GM18868 (cell line): ENCODE data around the gene HSPG2.
"Not testable (repeated sequence)": the region's sequence is repeated elsewhere in the genome, so short reads cannot be mapped to it uniquely, and the experiment has no call there.

Experiments
- ATAC-seq: cut with Tn5 transposase; IDR thresholded peaks from one replicate; pipeline ENCODE4 v1.9.1; 2021; ENCODE audit warnings: mild to moderate bottlenecking, moderate library complexity; ENCODE audit not compliant: unreplicated experiment

Gene HSPG2

GRCh38 chr1:21914880-21915640, 22.1 kb downstream of the HSPG2 start:
- ATAC-seq, result no peak

DNA sequence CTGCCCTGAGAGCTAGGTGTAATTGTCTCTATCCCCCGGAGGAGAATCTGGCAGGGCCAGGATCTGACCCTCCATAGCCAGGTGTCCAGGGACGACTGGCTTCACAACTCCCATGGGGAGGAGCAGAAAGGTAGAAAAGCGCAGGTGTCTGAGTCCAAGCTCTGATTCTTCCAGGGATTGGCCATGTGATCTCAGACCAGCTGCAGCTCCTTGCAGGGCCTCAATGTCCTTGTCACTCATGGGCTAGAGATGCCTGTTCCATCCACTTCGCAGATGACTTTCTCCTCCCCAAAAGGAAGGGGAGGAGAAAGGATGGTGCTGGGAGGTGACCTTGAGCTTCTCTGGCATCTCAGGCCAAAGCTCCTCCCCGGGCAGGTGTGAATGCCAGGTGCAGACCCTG, 22.7 kb downstream of the HSPG2 start:
- no peak for ATAC-seq

- ATAC-seq, result no peak
These were observed 23.3 kb downstream of the HSPG2 start for GRCh38 chr1:21913763-21914162.

GRCh38 chr1:21913258-21913657, 23.9 kb downstream of the HSPG2 start:
- no peak for ATAC-seq

DNA sequence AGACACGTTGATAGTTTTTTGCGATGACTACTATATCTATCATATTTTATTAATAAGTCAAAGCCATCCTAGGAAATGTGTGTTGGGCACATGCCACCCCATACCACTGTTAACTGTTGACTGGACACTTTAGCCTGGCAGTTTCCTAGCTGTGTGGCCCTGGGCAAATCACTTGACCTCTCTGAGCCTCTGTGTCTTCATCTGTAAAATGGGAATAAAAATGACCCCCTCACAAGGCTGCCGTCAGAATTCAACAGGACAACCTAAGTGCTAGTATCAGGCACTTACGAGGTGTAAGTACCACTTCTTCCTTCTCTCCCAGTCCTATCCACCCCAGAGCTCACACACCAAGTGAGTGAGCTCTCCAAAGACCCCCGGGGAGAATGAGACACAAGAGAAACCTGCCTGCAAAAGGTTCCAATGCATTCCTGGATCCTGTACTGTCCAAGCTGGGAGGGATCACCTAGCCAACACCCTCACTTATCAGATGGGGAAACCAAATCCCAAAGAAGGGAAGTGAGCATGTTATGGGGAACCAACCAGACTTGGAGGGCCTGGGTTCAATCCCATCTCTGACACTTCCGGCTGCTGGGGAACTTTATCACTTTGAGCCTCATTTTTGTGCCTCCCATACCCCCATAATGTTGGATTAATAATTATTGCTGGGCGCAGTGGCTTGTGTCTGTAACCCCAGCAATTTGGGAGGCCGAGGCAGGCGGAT, 24.9 kb downstream of the HSPG2 start:
- ATAC-seq, result no peak

- ATAC-seq, result no peak
These were observed 25.7 kb downstream of the HSPG2 start for GRCh38 chr1:21911205-21912001.

- ATAC-seq, result no peak
These were observed 26.4 kb downstream of the HSPG2 start for GRCh38 chr1:21910558-21911204.

DNA sequence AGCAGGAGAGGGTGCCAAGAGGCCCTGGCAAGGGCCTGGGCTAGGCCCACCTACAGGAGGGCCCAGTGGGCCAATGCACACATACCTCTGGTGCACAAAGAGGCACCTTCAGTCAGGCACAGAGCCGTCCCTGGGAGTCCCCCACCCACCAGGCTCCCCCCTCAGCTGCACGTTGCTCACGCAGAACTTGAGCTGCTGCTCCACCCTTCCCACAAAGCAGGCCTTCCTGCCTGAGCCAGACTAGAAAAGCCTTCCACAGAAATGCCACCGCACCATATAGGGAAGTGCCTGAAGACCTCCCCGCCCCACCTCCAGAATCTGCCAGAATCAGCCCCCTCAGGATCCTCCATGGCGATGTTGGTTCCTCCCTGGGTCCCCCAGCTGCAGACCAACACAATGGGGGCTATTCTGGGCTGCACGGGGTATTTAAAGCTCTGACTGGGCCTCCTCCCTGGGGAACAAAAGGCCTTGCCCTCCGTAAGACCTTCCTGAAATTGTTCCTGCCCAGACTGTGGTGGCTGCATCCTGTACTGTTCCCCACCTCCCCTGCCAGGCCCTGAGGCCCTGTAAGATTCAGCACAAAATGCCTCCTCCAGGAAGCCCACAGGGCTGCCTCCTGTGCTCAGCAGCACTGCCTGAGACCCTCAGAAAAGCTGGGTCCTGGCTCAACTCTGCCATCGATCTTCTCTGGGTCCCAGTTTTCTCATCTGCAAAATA, 27.2 kb downstream of the HSPG2 start:
- ATAC-seq, result peak; percentile 64

DNA sequence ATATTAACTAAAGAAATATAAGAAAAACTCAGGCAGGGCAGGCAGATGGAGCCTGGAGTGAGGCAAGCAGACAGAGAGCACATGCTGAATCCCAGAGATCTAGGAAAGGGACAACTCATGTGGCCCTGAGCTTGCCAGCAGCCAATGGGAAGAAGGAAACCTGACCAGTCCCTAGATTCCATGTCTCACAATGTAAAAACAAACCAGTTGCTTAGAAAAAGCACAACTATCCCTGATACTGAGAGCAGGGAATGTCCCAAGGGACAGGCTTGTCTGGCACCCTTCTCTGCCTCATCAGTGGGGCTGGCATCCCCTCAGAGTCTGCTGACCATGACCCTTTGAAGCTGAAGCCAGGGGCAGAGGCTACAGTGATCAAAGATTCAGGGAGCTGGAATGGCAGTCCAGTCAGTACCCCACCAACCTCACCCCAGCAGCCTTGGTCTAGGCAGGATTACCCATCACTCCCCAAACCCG, 27.8 kb downstream of the HSPG2 start:
- ATAC-seq, result no peak

GRCh38 chr1:21907737-21908534, 29.2 kb downstream of the HSPG2 start:
- not testable (repeated sequence) for ATAC-seq

DNA sequence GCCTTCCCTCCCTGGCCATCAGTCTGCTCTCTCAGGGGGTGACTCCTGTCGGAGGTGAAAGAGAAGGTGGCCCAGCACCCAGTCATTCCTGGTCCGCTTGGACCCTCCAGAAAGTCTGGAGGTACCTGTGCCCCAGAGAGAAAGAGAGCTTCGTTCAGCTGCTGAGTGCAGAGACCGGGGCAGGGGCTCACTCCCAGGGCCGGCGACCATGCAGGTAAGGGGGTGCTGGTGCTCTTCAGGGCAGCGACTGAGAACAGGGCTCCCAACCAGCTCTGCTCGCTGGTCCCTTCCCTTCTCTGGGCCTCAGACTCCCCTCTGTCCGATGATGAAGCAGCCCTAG, 30.1 kb downstream of the HSPG2 start:
- ATAC-seq, result no peak

- no peak for ATAC-seq
These were observed 30.7 kb downstream of the HSPG2 start for GRCh38 chr1:21906173-21907078.

DNA sequence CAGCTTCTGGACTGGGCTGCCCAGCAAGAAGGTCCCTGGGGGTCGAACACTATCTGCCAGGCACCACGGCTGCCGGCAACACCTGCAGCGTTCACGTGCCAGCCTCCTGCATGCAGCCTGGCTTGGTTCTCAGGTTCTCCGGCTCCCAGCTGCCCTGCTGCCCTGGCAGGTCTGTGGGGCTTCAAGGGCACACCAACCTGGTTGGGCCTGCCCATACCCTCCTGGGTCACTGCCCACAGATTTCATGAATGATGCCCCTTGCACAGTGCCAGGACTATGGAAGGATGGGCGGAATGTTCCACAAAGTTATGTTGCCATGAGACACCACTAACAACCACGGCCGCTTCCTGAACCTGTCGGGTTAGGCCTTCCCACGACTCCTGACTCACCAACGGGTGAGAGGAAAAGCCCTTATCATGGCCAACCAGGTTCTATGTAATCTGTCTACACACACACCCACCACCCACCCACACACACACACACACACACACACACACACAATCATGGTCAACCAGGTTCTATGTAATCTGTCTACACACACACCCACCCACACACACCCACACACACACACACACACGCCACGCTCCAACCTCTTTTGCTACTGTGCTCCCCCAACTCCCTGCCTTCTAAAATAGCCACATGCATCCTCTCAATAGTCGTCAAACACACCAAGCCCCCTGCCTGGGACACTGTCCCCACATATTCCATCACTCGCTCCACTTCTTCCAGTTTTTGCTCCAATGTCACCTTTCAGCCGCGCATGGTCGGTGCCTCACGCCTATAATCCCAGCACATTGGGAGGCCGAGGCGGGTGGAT, 32.2 kb downstream of the HSPG2 start:
- no peak for ATAC-seq

DNA sequence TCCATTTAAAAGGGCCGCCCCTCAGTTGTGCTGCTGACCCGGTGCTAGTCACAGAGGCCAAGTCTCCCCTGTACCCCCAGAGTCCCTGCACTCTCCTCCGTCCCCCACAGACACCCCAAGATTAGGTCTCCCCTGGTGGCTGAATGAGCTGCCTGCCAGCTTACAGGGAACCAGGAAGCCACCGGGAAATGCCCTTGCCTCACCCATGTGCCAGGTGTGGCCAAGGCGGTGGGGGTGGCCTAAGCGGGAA, 32.7 kb downstream of the HSPG2 start:
- ATAC-seq, result no peak

DNA sequence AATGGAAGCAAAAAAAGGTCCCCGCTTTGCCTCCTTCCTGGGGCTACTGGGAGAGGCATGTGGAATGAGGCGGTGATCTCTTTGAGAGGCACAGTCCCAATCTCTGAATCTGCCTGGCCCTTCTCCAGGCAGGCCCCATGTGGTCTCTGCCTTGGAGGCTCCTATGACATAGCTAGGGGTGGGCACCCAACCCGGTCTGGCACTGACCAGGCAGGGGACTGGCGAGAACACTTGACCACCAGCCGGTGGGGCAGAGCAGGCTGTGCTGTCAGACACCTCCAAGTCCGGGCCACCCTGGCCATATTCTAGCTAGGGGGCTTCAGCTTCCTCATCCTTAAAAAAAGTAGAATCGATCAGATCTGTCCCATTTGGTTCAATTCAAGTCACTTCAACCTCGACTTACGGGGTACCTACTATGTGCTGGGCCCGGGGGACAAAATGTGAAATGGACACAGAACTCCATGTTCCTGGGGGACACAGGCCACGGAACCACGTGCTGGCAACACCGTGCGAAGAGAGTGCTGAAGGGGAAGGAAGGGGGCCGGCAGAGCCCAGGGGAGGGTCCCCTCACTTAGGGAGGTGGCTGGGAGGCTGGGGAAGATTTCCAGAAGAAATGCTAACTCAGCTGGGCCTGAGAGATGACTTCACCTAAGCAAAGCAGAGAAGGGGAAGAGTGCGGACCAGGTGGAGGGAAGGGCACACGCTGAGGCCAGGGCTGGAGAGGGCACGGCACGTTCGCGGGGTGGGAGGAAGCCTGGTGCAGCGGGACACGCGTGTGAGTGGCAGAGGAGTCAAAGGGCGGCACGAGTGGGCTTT, 33.3 kb downstream of the HSPG2 start:
- ATAC-seq, result no peak

GRCh38 chr1:21902026-21903012, 34.8 kb downstream of the HSPG2 start:
- ATAC-seq, result no peak
